ENCODE measurements around the gene CLK1.
A peak's percentile ranks its signal among the peaks of the same experiment; 100 is the strongest.

DNA sequence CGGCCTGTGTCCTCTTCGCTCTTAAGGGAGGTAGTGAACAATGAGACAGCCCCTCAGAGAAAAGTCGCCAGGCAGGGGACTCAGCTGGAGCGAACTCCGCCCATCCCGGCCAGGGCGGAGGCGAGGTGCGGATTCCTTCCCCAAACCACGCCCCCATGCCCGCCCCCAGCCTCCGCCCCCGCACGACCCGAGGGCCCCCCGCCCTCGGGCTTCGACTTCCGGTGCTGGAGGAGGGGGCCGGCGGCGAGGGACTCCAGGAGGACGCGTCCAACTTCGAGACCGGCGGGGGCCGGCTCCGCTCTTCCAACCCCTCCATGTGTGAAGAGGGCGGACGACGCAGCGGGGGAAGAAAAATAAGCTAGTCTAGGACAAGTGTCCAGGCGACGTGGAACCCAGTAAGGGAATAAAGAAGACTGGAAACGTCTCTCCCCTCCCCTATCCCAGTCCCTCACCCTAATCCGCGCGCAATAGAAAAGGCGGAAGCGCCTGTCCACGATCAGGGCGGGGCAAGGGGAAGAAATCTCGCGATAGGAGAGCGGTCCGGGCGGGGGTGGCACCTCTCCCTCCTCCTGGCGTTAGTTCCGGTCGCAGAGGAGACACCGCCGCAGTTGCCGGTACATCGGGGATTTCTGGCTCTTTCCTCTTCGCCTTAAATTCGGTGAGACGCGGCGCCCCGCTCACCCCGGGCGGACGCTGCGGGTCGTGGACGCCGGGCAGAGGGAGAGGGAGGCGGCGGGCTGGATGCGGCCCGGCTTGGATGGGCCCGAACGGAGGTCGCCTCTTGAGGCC lies 52.9 kb downstream of the CLK1 start, which contains the start of gene BZW1:
- TF ChIP-seq POLR2A (IDR thresholded peaks at IDR 0.05; ENCODE audit: low read length) (peak; percentile 93), GATA1 (IDR thresholded peaks at IDR 0.05; ENCODE audit: low read depth, low read length) (no peak)

Measured in erythroblast (primary cell).